Sigmoid colon (tissue), 7 donors: ENCODE data around the gene PDE6B. TPM values are rescaled to one million over a fixed set of nuclear protein-coding genes. Genes with fewer than 3 reads are reported as not detected.

Experiments
- DNase-seq: peaks from one replicate; pipeline ENCODE4 v3.0.0-alpha.2; 2019
- H3K27ac ChIP-seq, 4 donors: fragments of 200-600 bp; sonication (generic); one replicate each; pipeline ENCODE4 v1.5.1; 2016 to 2019; ENCODE audit warnings: mild to moderate bottlenecking in 1 of 4
- H3K27me3 ChIP-seq, 3 donors: fragments of 200-600 bp; sonication (generic); one replicate each; pipeline ENCODE4 v1.5.1; 2019; ENCODE audit warnings: mild to moderate bottlenecking in 1 of 3
- H3K36me3 ChIP-seq, 4 donors: fragments of 200-600 bp; sonication (generic); one replicate each; pipeline ENCODE4 v1.5.1; 2016 to 2019
- H3K4me1 ChIP-seq, 4 donors: fragments of 200-600 bp; sonication (generic); one replicate each; pipeline ENCODE4 v1.5.1; 2017 to 2019
- H3K4me3 ChIP-seq, 4 donors: fragments of 200-600 bp; sonication (generic); one replicate each; pipeline ENCODE4 v1.5.1; 2017 to 2019; ENCODE audit warnings: mild to moderate bottlenecking in 2 of 4, moderate library complexity in 1 of 4
- H3K9me3 ChIP-seq, 4 donors: fragments of 200-600 bp in 3 of 4; sonication (generic) in 3 of 4; one replicate each; pipeline versions ENCODE4 v1.5.1 to v1.6.1; 2013 to 2019
- EP300 ChIP-seq, 4 donors: sonication (generic); formaldehyde crosslinking; IDR thresholded peaks; one replicate each; pipeline ENCODE4 v1.6.1; 2017; ENCODE audit warnings: antibody characterized with exemption in 4 of 4
- POLR2A ChIP-seq, 2 donors: fragments of 450-650 bp; IDR thresholded peaks; one replicate each; pipeline ENCODE4 v1.6.1; 2016; ENCODE audit warnings: antibody characterized with exemption in 2 of 2, mild to moderate bottlenecking in 2 of 2, moderate library complexity in 2 of 2
- POLR2AphosphoS5 ChIP-seq, 4 donors: sonication (generic); formaldehyde crosslinking; IDR thresholded peaks; one replicate each; pipeline ENCODE4 v1.6.1; 2017; ENCODE audit warnings: antibody characterized with exemption in 4 of 4
- WGBS, 2 donors: extraction: QIAGEN DNeasy Blood & Tissue Kit; methylation state at CpG; one replicate each; pipeline ENCODE4 v1.1.7; 2013; 5-methylcytosine and 5-hydroxymethylcytosine counted together
- intact Hi-C: fragments of 100-400 bp; cut with DNase I; formaldehyde crosslinking; loops from one replicate; pipeline ENCODE4 v1.15.1; 2023
- polyA plus RNA-seq, 3 donors: library from polyadenylated mRNA; stranded (reverse); fragments of 200-250 nt; gene quantifications; one replicate each; pipeline ENCODE4 v1.2.3, GENCODE V29; 2013
- total RNA-seq, 4 donors: library from RNA; depleted of rRNA; stranded (reverse); fragments of >200 nt; gene quantifications; one replicate each; pipeline ENCODE4 v1.1.0, GENCODE V29; 2016
- TF ChIP-seq, protein P1 (sequence below), 4 experiments: fragments of 450-650 bp in 3 of 4; fragments of 200-600 bp in 1 of 4; IDR thresholded peaks; one replicate each; pipeline ENCODE4 v1.5.1; 2016 to 2019; ENCODE audit warnings: antibody characterized with exemption in 4 of 4, mild to moderate bottlenecking in 3 of 4, moderate library complexity in 2 of 4
- donor health status: healthy with polysubstance abuse.
- donor health status: Bipolar disorder and iron deficiency.
- donor health status: healthy.

Gene PDE6B
- total and polyA plus RNA-seq, 7 donors, result under 0.01 to 5.4 (median 1.5) TPM; not detected in 1

DNA sequence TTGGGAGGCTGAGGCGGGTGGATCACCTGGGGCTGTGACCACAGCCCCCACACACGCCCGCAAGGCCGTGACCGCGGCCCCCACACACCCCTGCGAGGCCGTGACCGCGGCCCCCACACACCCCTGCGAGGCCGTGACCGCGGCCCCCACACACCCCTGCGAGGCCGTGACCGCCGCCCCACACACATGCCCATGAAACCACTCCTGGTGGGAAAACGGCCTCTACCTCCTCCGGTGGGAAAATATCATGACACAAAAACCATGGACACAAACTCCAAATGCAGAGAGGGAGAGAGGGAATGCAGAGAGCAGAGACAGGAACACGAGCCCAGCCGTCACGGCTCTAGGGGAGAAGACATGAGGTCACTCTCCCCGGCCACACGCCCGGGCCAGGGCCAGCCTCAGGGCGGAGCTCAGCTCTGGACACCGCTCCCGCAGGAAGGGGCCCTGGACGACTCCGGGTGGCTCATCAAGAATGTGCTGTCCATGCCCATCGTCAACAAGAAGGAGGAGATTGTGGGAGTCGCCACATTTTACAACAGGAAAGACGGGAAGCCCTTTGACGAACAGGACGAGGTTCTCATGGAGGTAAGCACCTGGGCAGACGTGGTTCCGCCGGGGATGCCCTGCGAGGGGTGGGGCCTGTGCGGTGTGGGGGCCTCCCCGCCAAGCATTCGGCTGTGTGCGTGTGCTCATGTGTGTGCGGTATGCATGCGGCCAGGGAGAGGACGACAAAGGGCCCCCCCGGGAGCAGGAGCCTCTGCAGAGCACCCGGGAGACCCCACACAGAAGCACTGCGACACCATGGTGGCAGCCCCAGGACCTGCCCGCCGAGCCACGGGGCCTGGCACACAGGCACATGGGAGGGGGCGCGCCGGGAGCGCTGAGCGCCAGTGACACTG is 31.3 kb downstream of the PDE6B start:
- no peak for DNase-seq
- 50 to 71% methylated on average over 58 of the region's 58 CpGs for WGBS, 2 donors

DNA sequence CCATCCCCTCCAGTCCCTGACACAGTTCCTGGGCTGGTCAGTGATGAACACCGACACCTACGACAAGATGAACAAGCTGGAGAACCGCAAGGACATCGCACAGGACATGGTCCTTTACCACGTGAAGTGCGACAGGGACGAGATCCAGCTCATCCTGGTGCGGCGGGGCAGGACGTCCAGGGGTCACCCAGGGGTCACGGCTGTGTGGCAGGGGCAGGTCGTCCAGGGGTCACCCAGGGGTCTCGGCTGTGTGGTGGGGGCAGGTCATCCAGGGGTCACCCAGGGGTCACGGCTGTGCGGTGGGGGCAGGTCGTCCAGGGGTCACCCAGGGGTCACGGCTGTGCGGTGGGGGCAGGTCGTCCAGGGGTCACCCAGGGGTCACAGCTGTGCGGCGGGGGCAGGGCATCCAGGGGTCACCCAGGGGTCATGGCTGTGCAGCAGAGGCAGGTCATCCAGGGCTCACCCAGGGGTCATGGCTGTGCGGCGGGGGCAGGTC is 32.0 kb downstream of the PDE6B start:
- Histone ChIP-seq H3K36me3 (no peaks in the 10 kb centered on the region), H3K4me1 (no peaks in the 10 kb centered on the region), H3K4me3 (no peak overlapping the region), H3K27me3 (peaks cover 0 to 16% (median 5%) of the 10 kb centered on the region in 3 donors), H3K27ac (no peak overlapping the region), H3K9me3 (no peaks in the 10 kb centered on the region)
- intact Hi-C loops, result no loop called here
- WGBS, 2 donors, result 71 to 82% methylated on average over 23 of the region's 23 CpGs
- no peak for TF ChIP-seq POLR2A (IDR thresholded peaks at IDR 0.05)
- no peak for TF ChIP-seq EP300 (IDR thresholded peaks at IDR 0.05)
- no peak for TF ChIP-seq POLR2AphosphoS5 (IDR thresholded peaks at IDR 0.05)
- TF ChIP-seq, protein P1, sequence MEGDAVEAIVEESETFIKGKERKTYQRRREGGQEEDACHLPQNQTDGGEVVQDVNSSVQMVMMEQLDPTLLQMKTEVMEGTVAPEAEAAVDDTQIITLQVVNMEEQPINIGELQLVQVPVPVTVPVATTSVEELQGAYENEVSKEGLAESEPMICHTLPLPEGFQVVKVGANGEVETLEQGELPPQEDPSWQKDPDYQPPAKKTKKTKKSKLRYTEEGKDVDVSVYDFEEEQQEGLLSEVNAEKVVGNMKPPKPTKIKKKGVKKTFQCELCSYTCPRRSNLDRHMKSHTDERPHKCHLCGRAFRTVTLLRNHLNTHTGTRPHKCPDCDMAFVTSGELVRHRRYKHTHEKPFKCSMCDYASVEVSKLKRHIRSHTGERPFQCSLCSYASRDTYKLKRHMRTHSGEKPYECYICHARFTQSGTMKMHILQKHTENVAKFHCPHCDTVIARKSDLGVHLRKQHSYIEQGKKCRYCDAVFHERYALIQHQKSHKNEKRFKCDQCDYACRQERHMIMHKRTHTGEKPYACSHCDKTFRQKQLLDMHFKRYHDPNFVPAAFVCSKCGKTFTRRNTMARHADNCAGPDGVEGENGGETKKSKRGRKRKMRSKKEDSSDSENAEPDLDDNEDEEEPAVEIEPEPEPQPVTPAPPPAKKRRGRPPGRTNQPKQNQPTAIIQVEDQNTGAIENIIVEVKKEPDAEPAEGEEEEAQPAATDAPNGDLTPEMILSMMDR (IDR thresholded peaks at IDR 0.05), result no peak
- DNase-seq, result peak; percentile 61

More for the DNA sequence above, 31.3 kb downstream of the PDE6B start:
- peaks cover 0 to 20% (median 0%) of the 10 kb centered on the region in 3 donors for H3K27me3 ChIP-seq
- no peak overlapping the region for H3K27ac ChIP-seq
- H3K4me3 ChIP-seq, result no peak overlapping the region
- TF ChIP-seq POLR2A (IDR thresholded peaks at IDR 0.05) (no peak), POLR2AphosphoS5 (IDR thresholded peaks at IDR 0.05) (no peak), EP300 (IDR thresholded peaks at IDR 0.05) (no peak)
- TF ChIP-seq, protein P1 (IDR thresholded peaks at IDR 0.05), result no peak
- no peaks in the 10 kb centered on the region for H3K9me3 ChIP-seq
- no peaks in the 10 kb centered on the region for H3K36me3 ChIP-seq
- intact Hi-C loops, result no loop called here
- H3K4me1 ChIP-seq, result no peaks in the 10 kb centered on the region

DNA sequence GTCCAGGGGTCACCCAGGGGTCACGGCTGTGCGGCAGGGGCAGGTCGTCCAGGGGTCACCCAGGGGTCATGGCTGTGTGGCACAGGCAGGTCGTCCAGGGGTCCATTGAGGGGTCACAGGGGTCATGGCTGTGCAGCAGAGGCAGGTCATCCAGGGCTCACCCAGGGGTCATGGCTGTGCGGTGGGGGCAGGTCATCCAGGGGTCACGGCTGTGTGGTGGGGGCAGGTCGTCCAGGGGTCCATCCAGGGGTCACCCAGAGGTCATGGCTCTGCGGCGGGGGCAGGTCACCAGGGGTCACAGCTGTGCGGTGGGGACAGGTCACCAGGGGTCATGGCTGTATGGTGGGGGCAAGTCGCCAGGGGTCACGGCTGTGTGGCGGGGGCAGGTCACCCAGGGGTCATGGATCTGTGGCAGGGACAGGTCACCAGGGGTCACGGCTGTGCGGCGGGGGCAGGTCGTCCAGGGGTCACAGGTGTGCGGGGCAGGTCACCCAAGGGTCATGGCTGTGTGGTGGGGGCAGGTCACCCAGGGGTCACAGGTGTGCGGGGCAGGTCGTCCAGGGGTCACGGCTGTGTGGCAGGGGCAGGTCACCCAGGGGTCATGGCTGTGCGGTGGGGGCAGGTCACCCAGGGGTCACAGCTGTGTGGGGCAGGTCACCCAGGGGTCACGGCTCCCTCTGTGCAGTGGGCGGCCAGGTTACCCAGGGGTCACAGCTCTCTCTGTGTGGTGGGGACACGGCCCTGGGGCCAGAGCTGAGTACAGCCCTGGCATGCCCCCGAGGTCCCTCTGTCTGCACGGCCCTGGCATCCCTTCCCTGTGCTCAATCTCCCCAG is 32.7 kb downstream of the PDE6B start:
- Histone ChIP-seq H3K27ac (no peak overlapping the region), H3K9me3 (no peaks in the 10 kb centered on the region), H3K4me3 (no peak overlapping the region), H3K4me1 (peaks cover 0 to 2% (median under 1%) of the 10 kb centered on the region in 4 donors), H3K36me3 (no peaks in the 10 kb centered on the region), H3K27me3 (peaks cover 0 to 18% (median 6%) of the 10 kb centered on the region in 3 donors)
- DNase-seq, result peak; percentile 66
- intact Hi-C loops, result no loop called here
- 72 to 88% methylated on average over 27 of the region's 27 CpGs for WGBS, 2 donors
- TF ChIP-seq EP300 (IDR thresholded peaks at IDR 0.05) (no peak), POLR2AphosphoS5 (IDR thresholded peaks at IDR 0.05) (no peak), POLR2A (IDR thresholded peaks at IDR 0.05) (no peak)
- TF ChIP-seq, protein P1 (IDR thresholded peaks at IDR 0.05), result no peak

DNA sequence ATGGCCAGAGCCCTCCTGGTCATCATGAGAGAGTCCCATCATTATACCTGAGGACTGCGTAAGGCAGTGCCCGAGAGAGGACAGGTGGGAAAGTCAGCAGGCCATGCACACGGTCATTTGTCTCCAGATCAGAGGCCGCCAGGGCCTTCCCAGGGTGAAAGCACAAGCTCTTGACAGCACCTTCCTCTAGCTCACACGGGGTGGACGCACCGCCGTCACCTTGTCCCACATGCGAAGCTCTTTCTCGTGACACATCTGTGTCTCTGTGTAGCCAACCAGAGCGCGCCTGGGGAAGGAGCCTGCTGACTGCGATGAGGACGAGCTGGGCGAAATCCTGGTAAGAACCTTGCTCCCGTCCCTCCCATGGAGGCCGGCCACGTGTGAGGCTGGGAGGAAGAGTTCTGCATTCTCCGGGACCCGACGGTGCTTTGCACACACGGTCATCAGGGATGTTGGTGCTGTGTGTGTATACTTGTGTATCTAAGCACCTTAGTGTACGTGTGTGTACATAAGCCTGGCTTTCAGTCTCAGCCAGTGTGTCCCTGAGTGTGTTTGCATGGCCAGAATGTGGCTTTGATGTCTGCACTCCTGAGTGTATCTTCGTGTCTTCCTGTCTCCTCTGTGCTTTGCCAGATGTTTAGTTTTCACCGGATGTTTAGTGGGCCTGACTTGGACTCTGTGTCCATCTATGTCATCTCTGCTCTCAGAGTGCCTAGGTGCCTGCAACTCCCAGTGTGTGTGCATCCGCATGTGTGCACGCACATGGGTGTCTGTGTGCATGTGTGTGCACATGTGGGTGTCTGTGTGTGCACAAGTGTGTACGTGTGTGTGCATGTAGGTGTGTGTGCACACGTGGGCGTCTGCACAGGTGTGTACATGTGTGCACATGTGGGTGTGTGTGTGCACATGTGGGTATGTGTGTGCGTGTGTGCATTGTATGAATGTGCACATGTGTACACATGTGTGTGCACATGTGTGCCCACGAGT is 33.6 kb downstream of the PDE6B start:
- no peak for TF ChIP-seq POLR2A (IDR thresholded peaks at IDR 0.05)
- TF ChIP-seq EP300 (IDR thresholded peaks at IDR 0.05), result no peak
- no peak for TF ChIP-seq POLR2AphosphoS5 (IDR thresholded peaks at IDR 0.05)
- TF ChIP-seq, protein P1 (IDR thresholded peaks at IDR 0.05), result no peak
- Histone ChIP-seq H3K4me3 (no peak overlapping the region), H3K27ac (no peak overlapping the region), H3K9me3 (no peaks in the 10 kb centered on the region), H3K27me3 (peaks cover 0 to 27% (median 15%) of the 10 kb centered on the region in 3 donors), H3K4me1 (peaks cover 0 to 11% (median 10%) of the 10 kb centered on the region in 4 donors), H3K36me3 (no peaks in the 10 kb centered on the region)
- intact Hi-C loops, result no loop called here
- WGBS, 2 donors, result 86 to 93% methylated on average over 32 of the region's 32 CpGs
- peak; percentile 47 for DNase-seq
